ENCODE measurements around the gene BCAR3. TPM values are rescaled to one million over a fixed set of nuclear protein-coding genes. Genes with fewer than 3 reads are reported as not detected.
"Not testable (repeated sequence)": the region's sequence is repeated elsewhere in the genome, so short reads cannot be mapped to it uniquely, and the experiment has no call there.

Gene BCAR3
- total RNA-seq, 1 donor from 2014 or later: 41.0 TPM

DNA sequence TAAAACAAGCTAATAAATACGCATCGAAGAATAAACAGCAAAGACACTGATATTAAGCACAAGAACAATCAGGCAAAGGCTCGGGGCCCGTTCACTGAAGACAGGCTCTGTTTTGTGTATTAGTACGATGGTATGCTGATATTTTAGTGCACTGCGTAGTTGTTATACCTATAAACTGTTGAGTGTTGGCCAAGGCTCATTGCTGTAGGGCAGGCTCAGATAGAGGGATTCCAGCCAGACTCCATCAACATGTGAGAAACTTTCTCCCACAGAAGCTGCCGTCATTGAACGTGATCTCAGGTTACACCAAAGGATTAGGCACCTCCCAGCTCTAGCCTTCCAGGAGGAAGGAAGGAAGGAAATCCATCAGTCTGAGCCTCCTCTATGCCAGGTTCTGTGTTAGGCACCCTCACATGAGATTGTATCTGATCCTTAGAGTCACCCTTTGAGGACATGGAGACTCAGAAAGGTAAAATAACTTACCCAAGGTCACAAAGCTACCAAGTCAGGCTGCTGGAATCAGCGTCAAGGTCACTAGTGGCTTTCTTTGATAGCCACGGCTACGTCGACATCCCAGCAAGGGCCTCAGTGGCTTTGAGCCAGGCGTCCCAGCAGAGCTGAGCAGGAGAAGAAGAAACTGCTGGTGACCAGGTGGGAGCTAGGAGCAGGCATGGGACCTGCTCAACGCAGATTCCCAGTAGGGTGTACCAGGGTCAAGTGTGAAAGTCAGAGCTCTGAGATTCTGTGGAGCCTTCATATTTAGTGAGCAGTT is 14.8 kb downstream of the BCAR3 start:
- no peak for DNase-seq (ENCODE audit: low spot score in 2 of 2)
- Histone ChIP-seq H3K4me3 (no peak overlapping the region), H3K9me3 (no peaks in the 10 kb centered on the region), H3K4me1 (peaks cover 7 to 48% of the 10 kb centered on the region in 2 donors), H3K27me3 (no peaks in the 10 kb centered on the region), H3K27ac (peak overlapping the region in 1 of 2 donors; percentile 28), H3K36me3 (peaks cover 0 to 9% of the 10 kb centered on the region in 2 donors)
- intact Hi-C loops (cut with DNase I): no loop called here
- TF ChIP-seq, protein P1, sequence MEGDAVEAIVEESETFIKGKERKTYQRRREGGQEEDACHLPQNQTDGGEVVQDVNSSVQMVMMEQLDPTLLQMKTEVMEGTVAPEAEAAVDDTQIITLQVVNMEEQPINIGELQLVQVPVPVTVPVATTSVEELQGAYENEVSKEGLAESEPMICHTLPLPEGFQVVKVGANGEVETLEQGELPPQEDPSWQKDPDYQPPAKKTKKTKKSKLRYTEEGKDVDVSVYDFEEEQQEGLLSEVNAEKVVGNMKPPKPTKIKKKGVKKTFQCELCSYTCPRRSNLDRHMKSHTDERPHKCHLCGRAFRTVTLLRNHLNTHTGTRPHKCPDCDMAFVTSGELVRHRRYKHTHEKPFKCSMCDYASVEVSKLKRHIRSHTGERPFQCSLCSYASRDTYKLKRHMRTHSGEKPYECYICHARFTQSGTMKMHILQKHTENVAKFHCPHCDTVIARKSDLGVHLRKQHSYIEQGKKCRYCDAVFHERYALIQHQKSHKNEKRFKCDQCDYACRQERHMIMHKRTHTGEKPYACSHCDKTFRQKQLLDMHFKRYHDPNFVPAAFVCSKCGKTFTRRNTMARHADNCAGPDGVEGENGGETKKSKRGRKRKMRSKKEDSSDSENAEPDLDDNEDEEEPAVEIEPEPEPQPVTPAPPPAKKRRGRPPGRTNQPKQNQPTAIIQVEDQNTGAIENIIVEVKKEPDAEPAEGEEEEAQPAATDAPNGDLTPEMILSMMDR (IDR thresholded peaks at IDR 0.05): no peak

DNA sequence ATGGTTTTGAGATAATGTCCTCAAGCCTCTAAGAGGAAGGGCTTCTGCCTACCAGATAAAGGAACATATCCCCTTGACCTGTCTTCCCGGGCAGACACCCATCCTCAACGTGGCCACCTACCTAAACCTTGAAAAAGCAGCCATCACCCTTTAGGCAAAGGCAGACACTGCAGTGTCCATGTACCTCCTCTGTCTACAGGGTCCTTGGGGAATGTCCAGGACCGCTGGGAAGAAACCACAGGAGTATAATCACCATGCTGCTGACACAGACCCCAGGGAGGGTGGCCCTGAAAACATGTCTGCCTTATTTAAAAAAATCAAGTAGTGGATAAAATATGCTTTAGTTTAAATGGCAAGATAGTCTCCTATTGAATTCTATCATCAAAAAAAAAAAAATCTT is 16.6 kb downstream of the BCAR3 start:
- Histone ChIP-seq H3K4me1 (peaks cover 7 to 43% of the 10 kb centered on the region in 2 donors), H3K4me3 (no peak overlapping the region), H3K9me3 (no peaks in the 10 kb centered on the region), H3K27ac (peak overlapping the region; percentile 71 to 72), H3K36me3 (peaks cover 0 to 9% of the 10 kb centered on the region in 2 donors), H3K27me3 (no peaks in the 10 kb centered on the region)
- intact Hi-C loops (cut with DNase I): no loop called here
- DNase-seq (ENCODE audit: low spot score in 2 of 2): no peak
- TF ChIP-seq, protein P1 (IDR thresholded peaks at IDR 0.05): no peak

DNA sequence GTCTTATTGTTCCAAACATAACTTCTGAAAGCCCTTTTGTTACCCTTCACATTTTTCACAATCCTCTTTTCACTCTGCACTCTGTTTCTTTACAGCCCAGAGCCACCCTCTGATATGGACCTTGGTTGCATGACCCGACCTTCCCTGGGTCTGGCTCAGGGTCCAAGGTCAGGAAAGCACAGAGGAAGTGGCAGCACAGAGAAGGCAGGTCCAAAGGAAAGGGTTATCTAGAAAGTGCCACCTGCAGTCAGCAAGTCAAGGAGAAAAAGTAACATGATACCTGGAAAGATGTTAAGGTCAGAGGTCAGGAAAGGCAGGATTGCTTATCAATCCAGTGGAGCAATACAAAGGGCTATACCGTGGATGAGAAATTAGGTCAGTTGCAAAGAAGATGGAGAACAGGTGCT is 18.4 kb downstream of the BCAR3 start:
- Histone ChIP-seq H3K27me3 (no peaks in the 10 kb centered on the region), H3K4me3 (no peak overlapping the region), H3K36me3 (peaks cover 0 to 9% of the 10 kb centered on the region in 2 donors), H3K9me3 (no peaks in the 10 kb centered on the region), H3K27ac (peak overlapping the region; percentile 30 to 53), H3K4me1 (peaks cover 7 to 37% of the 10 kb centered on the region in 2 donors)
- TF ChIP-seq, protein P1 (IDR thresholded peaks at IDR 0.05): no peak
- DNase-seq (ENCODE audit: low spot score in 2 of 2): no peak
- intact Hi-C loops (cut with DNase I): no loop called here

DNA sequence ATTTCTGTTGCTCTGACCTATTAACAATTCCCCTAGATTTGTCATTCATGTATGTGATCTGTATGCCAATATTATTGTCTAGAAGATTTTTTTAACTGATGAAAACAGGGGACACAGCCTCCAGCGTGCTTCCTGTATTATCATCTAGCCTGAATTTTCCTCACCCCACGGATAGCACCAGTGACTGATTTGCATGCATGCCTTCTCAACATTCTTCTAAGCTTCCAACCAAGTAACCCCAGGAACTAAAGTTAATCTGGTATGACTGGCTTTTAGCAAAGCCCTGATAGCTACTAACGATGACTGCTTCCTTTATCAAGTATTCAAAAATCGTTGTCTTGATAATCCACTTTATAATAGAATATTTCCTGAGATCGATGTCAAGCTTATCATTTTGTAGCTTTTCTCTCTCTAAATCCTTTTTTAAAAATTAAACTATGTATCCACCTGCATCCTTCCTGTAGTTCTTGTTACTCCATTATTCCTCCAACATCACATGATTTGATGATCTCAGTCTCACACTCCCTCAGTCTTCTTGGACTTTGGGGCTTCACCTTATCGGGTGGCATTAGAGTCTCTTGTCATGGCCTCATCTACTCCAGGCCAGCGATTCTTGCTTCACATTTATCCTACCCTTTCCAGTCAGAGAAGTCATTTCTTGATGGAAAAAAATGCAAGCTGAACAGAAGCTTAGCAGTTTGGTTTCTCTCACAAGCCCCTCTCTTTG is 19.0 kb downstream of the BCAR3 start:
- Histone ChIP-seq H3K36me3 (peaks cover 0 to 4% of the 10 kb centered on the region in 2 donors), H3K4me3 (peak overlapping the region in 1 of 2 donors; percentile 34), H3K9me3 (no peaks in the 10 kb centered on the region), H3K27ac (peak overlapping the region; percentile 30 to 53), H3K27me3 (no peaks in the 10 kb centered on the region), H3K4me1 (peaks cover 7 to 37% of the 10 kb centered on the region in 2 donors)
- TF ChIP-seq, protein P1 (IDR thresholded peaks at IDR 0.05): no peak
- DNase-seq (ENCODE audit: low spot score in 2 of 2): no peak
- intact Hi-C loops (cut with DNase I): no loop called here

DNA sequence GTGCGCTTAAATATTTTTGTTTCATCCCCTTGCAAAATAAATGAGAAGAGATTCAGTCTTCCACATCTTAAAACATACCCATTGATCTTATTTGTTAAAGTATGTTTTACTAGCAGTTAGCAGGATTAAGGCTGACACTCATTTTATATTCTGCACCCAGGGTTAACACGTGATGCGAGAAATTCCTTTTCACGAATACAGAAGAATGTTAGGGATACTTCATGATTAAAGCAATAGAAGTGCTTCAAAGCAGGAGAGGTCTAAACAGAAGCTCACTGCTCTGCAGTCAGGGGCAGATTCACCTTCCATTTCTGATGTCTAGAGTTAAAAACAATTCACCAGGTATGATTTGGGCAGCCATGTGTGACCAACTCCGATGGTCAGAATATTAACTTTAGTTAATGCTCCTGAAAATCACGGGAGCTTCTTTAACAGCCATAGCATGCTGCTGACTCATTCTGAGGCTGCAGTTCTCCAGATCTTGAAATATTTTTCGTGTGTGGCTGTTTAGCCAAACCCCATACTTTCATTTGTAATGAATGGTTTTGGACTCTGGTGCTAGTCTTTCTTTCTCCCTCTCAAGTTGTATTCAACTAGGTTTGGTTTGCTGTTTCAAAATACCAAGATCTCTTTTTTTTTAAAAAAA is 19.7 kb downstream of the BCAR3 start:
- Histone ChIP-seq H3K4me1 (peaks cover 7 to 37% of the 10 kb centered on the region in 2 donors), H3K9me3 (no peaks in the 10 kb centered on the region), H3K4me3 (peak overlapping the region in 1 of 2 donors; percentile 34), H3K27me3 (no peaks in the 10 kb centered on the region), H3K27ac (peak overlapping the region; percentile 30 to 53), H3K36me3 (peaks cover 0 to 4% of the 10 kb centered on the region in 2 donors)
- TF ChIP-seq, protein P1 (IDR thresholded peaks at IDR 0.05): no peak
- no peak for DNase-seq (ENCODE audit: low spot score in 2 of 2)
- intact Hi-C loops (cut with DNase I): no loop called here

DNA sequence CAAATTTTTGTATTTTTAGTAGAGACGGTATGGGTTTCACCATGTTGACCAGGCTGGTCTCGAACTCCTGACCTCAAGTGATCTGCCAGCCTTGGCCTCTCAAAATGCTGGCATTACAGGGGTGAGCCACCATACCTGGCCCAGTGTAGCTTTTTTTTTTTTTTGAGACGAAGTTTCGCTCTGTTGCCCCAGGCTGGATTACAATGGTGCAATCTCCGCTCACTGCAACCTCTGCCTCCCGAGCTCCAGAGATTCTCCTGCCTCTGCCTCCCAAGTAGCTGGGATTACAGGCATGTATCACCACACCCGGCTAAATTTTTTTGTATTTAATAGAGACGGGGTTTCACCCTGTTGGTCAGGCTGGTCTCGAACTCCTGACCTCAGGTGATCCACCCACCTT is 20.3 kb downstream of the BCAR3 start:
- H3K4me3 ChIP-seq; DNase-seq (ENCODE audit: low spot score in 2 of 2); H3K36me3 ChIP-seq; intact Hi-C loops (cut with DNase I); H3K27ac ChIP-seq; H3K27me3 ChIP-seq; H3K9me3 ChIP-seq: not testable (repeated sequence)
- peaks cover 7 to 35% of the 10 kb centered on the region in 2 donors for H3K4me1 ChIP-seq
